Lower lobe of right lung (tissue), 2 donors: ENCODE results near the gene TSR3. TPM values are rescaled to one million over a fixed set of nuclear protein-coding genes. Genes with fewer than 3 reads are reported as not detected.

Source experiments
- ATAC-seq, 2 donors: fragments of 200-7000 bp; cut with Tn5 transposase; one replicate each; pipeline ENCODE4 v1.9.1; 2020 to 2022; ENCODE audit warnings: mild to moderate bottlenecking in 2 of 2, moderate library complexity in 2 of 2
- DNase-seq: peaks from one replicate; pipeline ENCODE4 v3.0.0-alpha.2; 2020
- H3K27ac ChIP-seq: fragments of 200-600 bp; one replicate; pipeline ENCODE4 v1.8.0; 2022
- H3K27me3 ChIP-seq: fragments of 200-600 bp; one replicate; pipeline ENCODE4 v1.8.0; 2022; ENCODE audit warnings: low read depth
- H3K36me3 ChIP-seq: fragments of 200-600 bp; one replicate; pipeline ENCODE4 v1.8.0; 2022; ENCODE audit warnings: mild to moderate bottlenecking
- H3K4me1 ChIP-seq: fragments of 200-600 bp; one replicate; pipeline ENCODE4 v1.8.0; 2022
- H3K4me3 ChIP-seq: fragments of 200-600 bp; one replicate; pipeline ENCODE4 v1.8.0; 2022; ENCODE audit warnings: mild to moderate bottlenecking
- H3K9me3 ChIP-seq: fragments of 200-600 bp; one replicate; pipeline ENCODE4 v1.8.0; 2022
- intact Hi-C: fragments of 100-400 bp; cut with DNase I; formaldehyde crosslinking; loops from one replicate; pipeline ENCODE4 v1.11.0; 2022
- total RNA-seq: library from RNA; stranded (reverse); fragmentation: NEBNext Ultra II Directional; extraction: Animal tissue kit (Norgen Biotek cat#: 25700); gene quantifications from one replicate; pipeline ENCODE4 v1.2.1, GENCODE V29; 2021
- TF ChIP-seq, protein P1 (sequence below): fragments of 200-600 bp; IDR thresholded peaks from one replicate; pipeline ENCODE4 v1.8.0; 2022; ENCODE audit warnings: antibody characterized with exemption, mild to moderate bottlenecking
- donor health status: DM: no; HTN: yes; CAD: no; lungs with severe emphysema.

The TSR3 gene
- total RNA-seq, 1 donor from 2014 or later = 39.5 TPM

DNA sequence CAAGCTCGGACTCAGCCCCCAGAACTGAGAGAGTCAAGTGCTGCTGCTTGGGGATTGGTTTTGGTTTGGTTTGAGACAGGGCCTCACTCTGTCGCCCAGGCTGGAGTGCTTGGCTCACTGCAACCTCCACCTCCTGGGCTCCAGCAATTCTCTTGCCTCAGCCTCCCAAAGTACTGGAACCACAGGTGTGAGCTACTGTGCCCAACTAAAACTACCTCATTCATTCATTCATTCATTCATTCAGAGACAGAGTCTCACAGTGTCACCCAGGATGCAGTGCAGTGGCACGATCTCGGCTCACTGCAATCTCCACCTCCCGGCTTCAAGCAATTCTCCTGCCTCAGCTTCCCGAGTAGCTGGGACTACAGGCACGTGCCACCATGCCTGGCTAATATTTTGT lies 38.1 kb upstream of the TSR3 start:
- Histone ChIP-seq H3K9me3 (no peaks in the 10 kb centered on the region), H3K36me3 (peaks cover 91% of the 10 kb centered on the region), H3K27ac (no peak overlapping the region), H3K4me1 (no peaks in the 10 kb centered on the region), H3K27me3 (no peaks in the 10 kb centered on the region), H3K4me3 (no peak overlapping the region)
- intact Hi-C loops = no loop called here
- ATAC-seq (no peak), DNase-seq (no peak)
- TF ChIP-seq, protein P1, sequence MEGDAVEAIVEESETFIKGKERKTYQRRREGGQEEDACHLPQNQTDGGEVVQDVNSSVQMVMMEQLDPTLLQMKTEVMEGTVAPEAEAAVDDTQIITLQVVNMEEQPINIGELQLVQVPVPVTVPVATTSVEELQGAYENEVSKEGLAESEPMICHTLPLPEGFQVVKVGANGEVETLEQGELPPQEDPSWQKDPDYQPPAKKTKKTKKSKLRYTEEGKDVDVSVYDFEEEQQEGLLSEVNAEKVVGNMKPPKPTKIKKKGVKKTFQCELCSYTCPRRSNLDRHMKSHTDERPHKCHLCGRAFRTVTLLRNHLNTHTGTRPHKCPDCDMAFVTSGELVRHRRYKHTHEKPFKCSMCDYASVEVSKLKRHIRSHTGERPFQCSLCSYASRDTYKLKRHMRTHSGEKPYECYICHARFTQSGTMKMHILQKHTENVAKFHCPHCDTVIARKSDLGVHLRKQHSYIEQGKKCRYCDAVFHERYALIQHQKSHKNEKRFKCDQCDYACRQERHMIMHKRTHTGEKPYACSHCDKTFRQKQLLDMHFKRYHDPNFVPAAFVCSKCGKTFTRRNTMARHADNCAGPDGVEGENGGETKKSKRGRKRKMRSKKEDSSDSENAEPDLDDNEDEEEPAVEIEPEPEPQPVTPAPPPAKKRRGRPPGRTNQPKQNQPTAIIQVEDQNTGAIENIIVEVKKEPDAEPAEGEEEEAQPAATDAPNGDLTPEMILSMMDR = no peak

GRCh38 chr16:1387331-1387730 lies 35.7 kb upstream of the TSR3 start:
- no peak overlapping the region for H3K27ac ChIP-seq
- ATAC-seq = no peak
- intact Hi-C loops = no loop called here
- no peak overlapping the region for H3K4me3 ChIP-seq
- no peak for DNase-seq
- H3K4me1 ChIP-seq = no peaks in the 10 kb centered on the region
- peaks cover 84% of the 10 kb centered on the region for H3K36me3 ChIP-seq
- H3K9me3 ChIP-seq = no peaks in the 10 kb centered on the region
- H3K27me3 ChIP-seq = no peaks in the 10 kb centered on the region
- TF ChIP-seq, protein P1 = no peak

- intact Hi-C loops = no loop called here
- H3K9me3 ChIP-seq = no peaks in the 10 kb centered on the region
- TF ChIP-seq, protein P1 = no peak
- no peak overlapping the region for H3K27ac ChIP-seq
- no peak for ATAC-seq
- H3K4me1 ChIP-seq = no peaks in the 10 kb centered on the region
- H3K4me3 ChIP-seq = no peak overlapping the region
- peaks cover 83% of the 10 kb centered on the region for H3K36me3 ChIP-seq
- no peaks in the 10 kb centered on the region for H3K27me3 ChIP-seq
- DNase-seq = no peak
These were observed 33.6 kb upstream of the TSR3 start for GRCh38 chr16:1385232-1385631.

DNA sequence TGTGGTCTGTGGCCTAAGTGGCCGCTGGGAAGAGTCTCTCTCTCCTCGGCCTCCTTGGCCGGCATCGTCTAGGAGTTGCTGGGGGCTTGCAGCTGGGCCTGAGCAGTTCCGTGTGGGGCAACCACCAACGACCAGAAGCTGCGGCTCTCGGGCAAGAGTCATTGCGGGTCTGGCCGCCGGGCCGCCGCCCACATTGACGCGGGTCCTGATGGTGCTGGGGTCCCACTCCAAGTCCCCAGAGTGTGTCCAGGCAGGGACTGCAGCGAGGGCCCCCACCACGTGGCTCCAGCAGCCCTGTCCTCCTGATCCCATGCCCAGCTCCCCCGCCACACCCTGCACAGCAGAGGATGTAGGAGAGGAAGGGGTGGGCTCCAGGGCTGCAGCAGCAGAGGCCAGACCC lies 31.9 kb upstream of the TSR3 start:
- Histone ChIP-seq H3K4me3 (no peak overlapping the region), H3K27me3 (no peaks in the 10 kb centered on the region), H3K27ac (no peak overlapping the region), H3K4me1 (peaks cover 8% of the 10 kb centered on the region), H3K9me3 (no peaks in the 10 kb centered on the region), H3K36me3 (peaks cover 67% of the 10 kb centered on the region)
- TF ChIP-seq, protein P1 = no peak
- DNase-seq (no peak), ATAC-seq (no peak)
- intact Hi-C loops = no loop called here

DNA sequence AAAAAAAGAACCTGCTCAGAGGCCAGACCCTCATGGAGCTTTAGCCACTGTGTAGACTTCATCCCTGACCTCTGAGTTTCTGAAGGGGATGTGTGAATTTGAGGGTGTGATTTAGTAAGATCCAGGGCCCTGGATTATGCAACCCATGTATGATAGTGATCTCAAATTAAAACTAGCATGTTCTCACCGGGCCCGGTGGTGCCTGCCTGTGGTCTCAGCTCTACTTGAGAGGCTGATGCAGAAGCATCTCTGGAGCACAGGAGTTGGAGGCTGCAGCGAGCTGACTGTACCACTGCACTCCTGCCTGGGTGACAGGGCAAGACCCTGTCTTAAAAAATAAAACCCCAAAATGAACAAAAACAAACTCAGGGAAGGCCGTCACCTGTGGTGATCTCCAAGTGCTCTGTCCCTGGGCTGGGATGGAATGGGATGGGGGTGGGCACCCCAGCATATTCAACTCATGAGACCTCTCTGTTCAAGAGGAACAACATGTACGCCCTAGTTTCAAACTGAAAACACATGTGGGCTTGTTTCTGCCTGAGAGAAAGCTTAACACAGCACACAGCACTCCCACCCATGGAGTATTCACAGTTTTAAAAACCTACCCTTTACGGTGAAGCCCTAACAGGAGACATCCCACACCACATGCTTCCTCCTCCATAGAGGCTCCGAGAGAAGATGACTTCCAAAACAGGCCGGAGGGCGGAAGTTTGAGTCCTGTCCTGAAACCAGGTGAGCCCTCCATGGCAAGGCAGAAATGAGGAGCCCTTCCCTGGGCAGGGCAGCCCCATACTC lies 30.1 kb upstream of the TSR3 start:
- ATAC-seq = no peak
- TF ChIP-seq, protein P1 = no peak
- DNase-seq = no peak

More for the DNA sequence above, 30.1 kb upstream of the TSR3 start:
- Histone ChIP-seq H3K36me3 (peaks cover 55% of the 10 kb centered on the region), H3K27ac (no peak overlapping the region), H3K4me1 (peaks cover 14% of the 10 kb centered on the region), H3K4me3 (no peak overlapping the region), H3K27me3 (no peaks in the 10 kb centered on the region), H3K9me3 (no peaks in the 10 kb centered on the region)
- intact Hi-C loops = no loop called here
